ENCODE data around the gene SRRM4. TPM values are rescaled to one million over a fixed set of nuclear protein-coding genes. Genes with fewer than 3 reads are reported as not detected.
A peak's percentile ranks its signal among the peaks of the same experiment; 100 is the strongest.

The SRRM4 gene
- total and polyA plus RNA-seq, 2 experiments from 2014 or later = 0.21 to 0.46 TPM

DNA sequence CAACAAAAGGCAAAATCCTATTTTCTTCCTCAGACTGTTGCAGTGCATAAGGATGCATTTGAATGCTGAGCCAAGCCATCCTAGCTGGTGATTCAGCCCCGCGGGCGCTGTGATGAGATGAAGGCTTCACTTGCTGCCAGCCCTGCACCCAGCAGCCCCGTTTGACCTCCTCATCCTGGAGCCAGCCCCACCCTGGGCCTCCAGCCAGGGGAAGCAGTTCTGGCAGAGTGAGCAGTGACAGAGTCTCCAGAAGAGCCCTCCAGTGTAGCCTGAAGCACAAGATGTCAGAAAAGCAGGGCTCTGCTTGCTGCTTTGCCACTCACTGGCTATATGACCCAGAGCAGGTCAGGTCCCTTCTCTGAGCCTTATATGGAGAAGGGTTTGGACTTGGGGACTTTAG, 101.2 kb downstream of the SRRM4 start:
- no peak overlapping the region for H3K4me3 ChIP-seq
- no peaks in the 10 kb centered on the region for H3K27me3 ChIP-seq
- TF ChIP-seq, protein P1, sequence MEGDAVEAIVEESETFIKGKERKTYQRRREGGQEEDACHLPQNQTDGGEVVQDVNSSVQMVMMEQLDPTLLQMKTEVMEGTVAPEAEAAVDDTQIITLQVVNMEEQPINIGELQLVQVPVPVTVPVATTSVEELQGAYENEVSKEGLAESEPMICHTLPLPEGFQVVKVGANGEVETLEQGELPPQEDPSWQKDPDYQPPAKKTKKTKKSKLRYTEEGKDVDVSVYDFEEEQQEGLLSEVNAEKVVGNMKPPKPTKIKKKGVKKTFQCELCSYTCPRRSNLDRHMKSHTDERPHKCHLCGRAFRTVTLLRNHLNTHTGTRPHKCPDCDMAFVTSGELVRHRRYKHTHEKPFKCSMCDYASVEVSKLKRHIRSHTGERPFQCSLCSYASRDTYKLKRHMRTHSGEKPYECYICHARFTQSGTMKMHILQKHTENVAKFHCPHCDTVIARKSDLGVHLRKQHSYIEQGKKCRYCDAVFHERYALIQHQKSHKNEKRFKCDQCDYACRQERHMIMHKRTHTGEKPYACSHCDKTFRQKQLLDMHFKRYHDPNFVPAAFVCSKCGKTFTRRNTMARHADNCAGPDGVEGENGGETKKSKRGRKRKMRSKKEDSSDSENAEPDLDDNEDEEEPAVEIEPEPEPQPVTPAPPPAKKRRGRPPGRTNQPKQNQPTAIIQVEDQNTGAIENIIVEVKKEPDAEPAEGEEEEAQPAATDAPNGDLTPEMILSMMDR (IDR thresholded peaks at IDR 0.05; ENCODE audit: low read depth, low read length) = no peak
- DNase-seq (ENCODE audit: low read depth in 1 of 2, low spot score in 1 of 2) = peak in 1 of 2 donors; percentile 59
- peaks cover 10% of the 10 kb centered on the region for H3K4me1 ChIP-seq (ENCODE audit: low read depth)
- H3K9me3 ChIP-seq (ENCODE audit: low read depth) = no peaks in the 10 kb centered on the region
- peak overlapping the region; percentile 82 for H3K27ac ChIP-seq
- H3K36me3 ChIP-seq = no peaks in the 10 kb centered on the region

DNA sequence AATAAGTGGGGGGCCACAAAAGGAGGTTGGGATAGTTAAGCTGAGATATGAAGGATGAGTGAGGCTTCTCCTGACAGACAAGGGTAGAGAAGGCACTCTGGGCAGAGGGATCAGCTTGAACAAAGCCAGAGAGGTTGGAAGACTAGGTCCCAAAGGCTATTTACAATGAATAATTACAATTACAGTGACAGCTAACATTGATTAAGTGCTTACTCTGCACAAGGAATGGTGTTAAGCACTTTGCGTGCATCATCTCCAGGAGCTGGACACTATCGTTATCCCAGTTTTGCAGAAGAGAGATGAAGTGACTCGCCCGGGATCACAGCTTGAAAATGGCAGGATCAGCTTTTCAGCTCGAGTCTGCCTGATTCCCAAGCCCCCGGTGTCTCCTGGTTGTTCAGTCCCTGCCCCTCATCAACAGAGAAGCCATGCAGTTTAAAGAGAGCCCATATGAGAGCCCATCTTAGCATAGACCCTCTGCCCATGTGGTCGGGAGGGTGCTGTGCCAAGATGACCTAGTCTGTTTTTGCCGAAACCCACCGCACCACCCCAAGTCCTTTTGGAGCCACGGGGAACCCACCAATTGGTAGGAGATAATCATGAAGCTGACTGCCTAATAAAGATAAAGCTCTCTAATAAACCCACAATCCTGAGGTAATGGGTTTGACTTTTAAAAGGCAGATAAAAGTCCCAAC, 107.5 kb downstream of the SRRM4 start:
- no peaks in the 10 kb centered on the region for H3K36me3 ChIP-seq
- peaks cover 18% of the 10 kb centered on the region for H3K4me1 ChIP-seq (ENCODE audit: low read depth)
- TF ChIP-seq, protein P1 (IDR thresholded peaks at IDR 0.05; ENCODE audit: low read depth, low read length) = no peak
- H3K27ac ChIP-seq = no peak overlapping the region
- no peak overlapping the region for H3K4me3 ChIP-seq
- no peaks in the 10 kb centered on the region for H3K27me3 ChIP-seq
- H3K9me3 ChIP-seq (ENCODE audit: low read depth) = no peaks in the 10 kb centered on the region
- no peak for DNase-seq (ENCODE audit: low read depth in 1 of 2, low spot score in 1 of 2)

DNA sequence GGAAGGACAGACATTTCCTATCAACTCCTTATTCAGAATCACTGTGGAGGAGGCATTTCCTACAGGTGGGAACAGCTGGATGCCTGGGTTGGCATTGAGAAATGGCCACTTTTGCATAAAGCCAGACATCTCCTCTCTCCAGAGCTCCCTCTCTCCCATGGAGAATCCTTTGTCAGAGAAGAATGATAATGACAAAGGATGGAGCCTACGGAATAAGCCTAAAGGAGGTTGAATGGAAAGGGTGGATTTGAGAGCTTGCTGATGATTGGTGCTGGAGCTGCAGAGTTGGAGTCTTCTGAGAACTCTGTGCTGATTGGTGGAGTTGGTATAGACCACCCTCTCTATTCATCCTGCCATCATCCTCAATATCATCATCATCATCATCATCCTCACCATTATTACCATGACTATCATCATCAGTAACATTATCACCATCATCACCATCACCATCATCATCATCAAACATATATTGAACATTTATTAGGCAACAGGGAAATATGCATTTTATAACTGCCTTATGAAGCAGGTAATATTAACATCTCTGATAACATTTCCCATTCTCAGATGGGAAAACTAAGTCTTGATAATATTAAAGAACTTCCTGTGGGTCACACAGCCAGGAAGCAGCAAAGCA, 108.2 kb downstream of the SRRM4 start:
- DNase-seq (ENCODE audit: low read depth in 1 of 2, low spot score in 1 of 2) = no peak
- H3K9me3 ChIP-seq (ENCODE audit: low read depth) = no peaks in the 10 kb centered on the region
- no peaks in the 10 kb centered on the region for H3K36me3 ChIP-seq
- peak overlapping the region; percentile 81 for H3K27ac ChIP-seq
- H3K4me1 ChIP-seq (ENCODE audit: low read depth) = peaks cover 18% of the 10 kb centered on the region
- TF ChIP-seq, protein P1 (IDR thresholded peaks at IDR 0.05; ENCODE audit: low read depth, low read length) = no peak
- no peak overlapping the region for H3K4me3 ChIP-seq
- H3K27me3 ChIP-seq = no peaks in the 10 kb centered on the region

DNA sequence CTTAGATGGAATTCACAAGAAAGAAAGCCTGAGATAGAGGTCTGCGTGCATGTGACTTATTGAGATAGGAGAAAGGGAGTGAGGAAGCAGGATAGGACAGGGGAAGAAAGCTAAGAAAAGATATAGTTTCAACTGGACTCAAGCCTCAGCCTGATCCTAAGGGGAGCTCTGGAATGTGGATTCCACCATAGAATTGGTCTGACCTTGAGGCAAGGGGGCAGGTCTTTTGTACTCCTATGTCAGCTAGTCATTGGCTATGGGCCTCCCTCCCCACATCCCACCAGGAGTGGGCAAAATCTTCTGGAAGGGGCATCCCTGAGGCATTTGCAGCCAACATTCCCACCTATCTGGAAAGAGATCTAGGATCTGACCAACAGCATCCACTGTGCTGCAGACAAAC, 108.9 kb downstream of the SRRM4 start:
- no peak overlapping the region for H3K4me3 ChIP-seq
- H3K9me3 ChIP-seq (ENCODE audit: low read depth) = no peaks in the 10 kb centered on the region
- H3K4me1 ChIP-seq (ENCODE audit: low read depth) = peaks cover 18% of the 10 kb centered on the region
- no peaks in the 10 kb centered on the region for H3K27me3 ChIP-seq
- TF ChIP-seq, protein P1 (IDR thresholded peaks at IDR 0.05; ENCODE audit: low read depth, low read length) = no peak
- DNase-seq (ENCODE audit: low read depth in 1 of 2, low spot score in 1 of 2) = peak in 1 of 2 donors; percentile 66
- peak overlapping the region; percentile 81 for H3K27ac ChIP-seq
- no peaks in the 10 kb centered on the region for H3K36me3 ChIP-seq

DNA sequence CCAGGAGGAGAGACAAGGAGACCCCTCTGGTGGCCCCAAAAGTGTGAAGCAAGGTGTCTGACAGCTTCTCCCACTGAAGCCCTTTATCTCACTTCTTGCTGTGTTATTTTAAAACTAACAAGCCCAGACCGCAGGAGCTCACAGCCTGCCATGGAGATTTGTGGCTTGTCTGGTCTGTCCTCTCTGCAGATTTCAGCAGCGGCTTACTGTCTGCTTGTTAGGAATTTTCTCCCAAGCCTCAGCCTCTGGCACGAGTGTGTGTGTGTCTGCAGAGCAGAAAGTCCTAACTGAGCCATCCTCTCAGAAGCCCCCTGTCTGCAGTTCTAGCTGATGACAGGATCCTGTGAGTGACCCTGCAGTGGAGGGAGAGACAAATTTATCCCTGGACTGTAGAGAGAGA, 109.5 kb downstream of the SRRM4 start:
- peak overlapping the region; percentile 81 for H3K27ac ChIP-seq
- DNase-seq (ENCODE audit: low read depth in 1 of 2, low spot score in 1 of 2) = peak in 1 of 2 donors; percentile 82

More for the DNA sequence above, 109.5 kb downstream of the SRRM4 start:
- Histone ChIP-seq H3K9me3 (ENCODE audit: low read depth) (no peaks in the 10 kb centered on the region), H3K4me1 (ENCODE audit: low read depth) (peaks cover 18% of the 10 kb centered on the region), H3K27me3 (no peaks in the 10 kb centered on the region), H3K4me3 (no peak overlapping the region), H3K36me3 (no peaks in the 10 kb centered on the region)
- TF ChIP-seq, protein P1 (IDR thresholded peaks at IDR 0.05; ENCODE audit: low read depth, low read length) = no peak
